ENCODE results near the gene PSMB5. TPM values are rescaled to one million over a fixed set of nuclear protein-coding genes. Genes with fewer than 3 reads are reported as not detected.

Gene PSMB5
- total and polyA plus RNA-seq, 9 of the 15 experiments (the other 6 are each of a cell fraction or from before 2014, with no cell fraction given), result 198 to 1,870 (median 269) TPM

GRCh38 chr14:23006188-23006534 is 28.5 kb downstream of the PSMB5 start (continued):
- TF ChIP-seq ARID4B (CRISPR knock-in tag; IDR thresholded peaks at IDR 0.05) (no peak), ZEB2 (IDR thresholded peaks at IDR 0.05) (peak; percentile 90), MEIS2 (IDR thresholded peaks at IDR 0.05; ENCODE audit: partially characterized antibody) (peak; percentile 39), CEBPZ (IDR thresholded peaks at IDR 0.05; ENCODE audit: borderline replicate concordance, low read depth, low read length) (no peak), ARID1B (IDR thresholded peaks at IDR 0.05) (peak; percentile 75), FOXA3 (CRISPR knock-in tag; conservative IDR thresholded peaks at IDR 0.05 in 1 of 2, IDR thresholded peaks at IDR 0.05 in 1 of 2) (peak; percentile 97 to 99), TAL1 (IDR thresholded peaks at IDR 0.05) (peak; percentile 42), SMARCA4 (IDR thresholded peaks at IDR 0.05) (0 out of 2 replicates have a peak, but pooled peaks have one; percentile 50), JUND (IDR thresholded peaks at IDR 0.05; ENCODE audit: borderline replicate concordance, low read depth, low read length) (no peak), JUND (tag; IDR thresholded peaks at IDR 0.05; ENCODE audit: borderline replicate concordance, low read depth, low read length) (peak; percentile 45; the same call in 1 of the 3 replicates), MTA2 (IDR thresholded peaks at IDR 0.05; ENCODE audit: low read depth) (0 out of 2 replicates have a peak, but pooled peaks have one; percentile 32), ETS1 (conservative IDR thresholded peaks at IDR 0.05; ENCODE audit: control insufficient read depth, low read depth, low read length) (no peak)
